SK-N-SH (cell line): Measurements from ENCODE around the gene NR1I2. TPM values are rescaled to one million over a fixed set of nuclear protein-coding genes. Genes with fewer than 3 reads are reported as not detected.

ENCODE experiments used
- CTCF ChIA-PET: fragments of 300-600, 350-600 bp; formaldehyde crosslinking; extraction: SDS; loops from one replicate; lab custom pipeline; 2021; lab: Yijun Ruan, JAX
- POLR2A ChIA-PET: fragments of 350-600 bp; sonication (Branson Sonifier 250); formaldehyde crosslinking; extraction: SDS; loops from one replicate; lab custom pipeline; 2020; ENCODE audit warnings: antibody characterized with exemption, inconsistent platforms; lab: Yijun Ruan, JAX
- DNase-seq: peaks from one replicate; pipeline ENCODE4 v3.0.0; 2012
- H2AFZ ChIP-seq: fragments of 200-600 bp; sonication (generic); 2 replicates; pipeline ENCODE4 v1.8.1; 2016; ENCODE audit warnings: antibody characterized with exemption, mild to moderate bottlenecking, low read depth
- H3F3A ChIP-seq: fragments of 200-600 bp; sonication (generic); replicated peaks from 2 replicates; pipeline ENCODE3; 2016; ENCODE audit warnings: antibody characterized with exemption, mild to moderate bottlenecking; ENCODE audit not compliant: insufficient read depth
- H3K27ac ChIP-seq, 2 experiments: fragments of 200-500 bp in 1 of 2; fragments of 200-600 bp in 1 of 2; sonication (Bioruptor generic) in 1 of 2; sonication (generic), shearing (Covaris generic) in 1 of 2; 2 replicates each; pipeline versions ENCODE4 v1.5.1 to v1.6.1; 2014 to 2016; ENCODE audit warnings: low read depth in 2 of 2, inconsistent platforms in 1 of 2, low read length in 1 of 2, mild to moderate bottlenecking in 1 of 2, mixed read lengths in 1 of 2
- H3K27me3 ChIP-seq: fragments of 200-600 bp; sonication (generic), shearing (Covaris generic); 2 replicates; pipeline ENCODE4 v1.6.1; 2016; ENCODE audit warnings: mixed run types; ENCODE audit not compliant: insufficient read depth
- H3K36me3 ChIP-seq, 2 experiments: fragments of 200-500 bp in 1 of 2; fragments of 200-600 bp in 1 of 2; sonication (Bioruptor generic) in 1 of 2; sonication (generic) in 1 of 2; replicated peaks in 1 of 2; 2 replicates each; pipeline versions ENCODE3 to v1.5.1; 2014 to 2016; ENCODE audit warnings: low read length in 1 of 2, mild to moderate bottlenecking in 1 of 2; ENCODE audit not compliant: insufficient read depth in 2 of 2, control insufficient read depth in 1 of 2
- H3K4me1 ChIP-seq, 2 experiments: fragments of 200-500 bp in 1 of 2; fragments of 200-600 bp in 1 of 2; sonication (Bioruptor generic) in 1 of 2; sonication (generic), shearing (Covaris generic) in 1 of 2; 2 replicates each; pipeline versions ENCODE4 v1.5.1 to v1.6.1; 2014 to 2016; ENCODE audit warnings: low read depth in 1 of 2, low read length in 1 of 2, mixed run types in 1 of 2; ENCODE audit not compliant: insufficient read depth in 2 of 2, control insufficient read depth in 1 of 2
- H3K4me2 ChIP-seq: fragments of 200-600 bp; sonication (generic), shearing (Covaris generic); 2 replicates; pipeline ENCODE4 v1.6.1; 2017; ENCODE audit warnings: mixed run types
- H3K4me3 ChIP-seq, 2 experiments: fragments of 200-500 bp in 1 of 2; fragments of 200-600 bp in 1 of 2; sonication (Bioruptor generic) in 1 of 2; sonication (generic), shearing (Covaris generic) in 1 of 2; 2 replicates each; pipeline versions ENCODE4 v1.5.1 to v1.8.1; 2014 to 2016; ENCODE audit warnings: low read depth in 2 of 2, inconsistent platforms in 1 of 2, low read length in 1 of 2, mild to moderate bottlenecking in 1 of 2, mixed read lengths in 1 of 2, moderate library complexity in 1 of 2
- H3K79me2 ChIP-seq: fragments of 200-600 bp; sonication (generic); 2 replicates; pipeline ENCODE4 v1.8.1; 2017; ENCODE audit warnings: mild to moderate bottlenecking; ENCODE audit not compliant: insufficient read depth
- H3K9ac ChIP-seq: fragments of 200-600 bp; sonication (generic); 2 replicates; pipeline ENCODE4 v1.6.1; 2017; ENCODE audit warnings: mixed run types
- H3K9me2 ChIP-seq: fragments of 200-600 bp; sonication (generic); 2 replicates; pipeline ENCODE4 v1.6.1; 2017; ENCODE audit warnings: mixed run types
- H3K9me3 ChIP-seq: fragments of 200-600 bp; sonication (generic); 2 replicates; pipeline ENCODE4 v1.6.1; 2017; ENCODE audit warnings: mixed run types, mild to moderate bottlenecking, moderate library complexity
- H4K20me1 ChIP-seq: fragments of 200-600 bp; sonication (generic); 2 replicates; pipeline ENCODE4 v1.6.1; 2017; ENCODE audit warnings: mild to moderate bottlenecking, mixed run types; ENCODE audit not compliant: insufficient read depth
- CHD2 ChIP-seq: fragments of 150-350 bp; IDR thresholded peaks from 2 replicates; pipeline ENCODE4 v1.6.1; 2018; ENCODE audit warnings: low read length; ENCODE audit not compliant: partially characterized antibody
- EP300 ChIP-seq, 2 experiments: IDR thresholded peaks; 2 replicates each; pipeline versions ENCODE4 v1.4.0 to v1.6.1; 2012; ENCODE audit warnings: borderline replicate concordance in 1 of 2, low read depth in 1 of 2, low read length in 1 of 2
- EZH2phosphoT487 ChIP-seq: fragments of 200-600 bp; sonication (generic); IDR thresholded peaks from 2 replicates; pipeline ENCODE4 v1.6.1; 2017; ENCODE audit warnings: low read depth, mixed run types, mild to moderate bottlenecking, antibody characterized with exemption, moderate library complexity, borderline replicate concordance
- FOXJ3 ChIP-seq: sonication (generic); formaldehyde crosslinking; IDR thresholded peaks from 2 replicates; pipeline ENCODE4 v1.5.1; 2020; ENCODE audit warnings: mild to moderate bottlenecking, missing genetic modification reagents
- FOXM1 ChIP-seq: IDR thresholded peaks from 2 replicates; pipeline ENCODE4 v1.4.0; 2012; ENCODE audit warnings: low read depth, mild to moderate bottlenecking
- IRF3 ChIP-seq: fragments of 150-350 bp; IDR thresholded peaks from 2 replicates; pipeline ENCODE4 v1.6.1; 2016; ENCODE audit warnings: mild to moderate bottlenecking, low read depth, low read length
- POLR2AphosphoS5 ChIP-seq: IDR thresholded peaks from 2 replicates; pipeline ENCODE4 v1.6.1; 2012; ENCODE audit warnings: low read depth, low read length
- RXRA ChIP-seq: IDR thresholded peaks from 2 replicates; pipeline ENCODE4 v1.4.0; 2012; ENCODE audit warnings: low read depth, mild to moderate bottlenecking, borderline replicate concordance
- TAF1 ChIP-seq: IDR thresholded peaks from 2 replicates; pipeline ENCODE4 v1.6.1; 2012; ENCODE audit warnings: low read depth, mild to moderate bottlenecking, low read length, moderate library complexity, borderline replicate concordance
- TEAD4 ChIP-seq: IDR thresholded peaks from 2 replicates; pipeline ENCODE4 v1.4.0; 2012; ENCODE audit warnings: mild to moderate bottlenecking, borderline replicate concordance; ENCODE audit not compliant: insufficient read depth
- WGBS: methylation state at CpG from one replicate; pipeline ENCODE4 v1.1.6; 2017; ENCODE audit warnings: low lambda C conversion rate; 5-methylcytosine and 5-hydroxymethylcytosine counted together
- polyA plus RNA-seq, 3 experiments: library from polyadenylated mRNA; depleted of rRNA; stranded (reverse); fragments of >200 nt; gene quantifications; 2 replicates each; pipeline ENCODE4 v1.2.3, GENCODE V29; 2012
- TF ChIP-seq, protein P1 (sequence below): IDR thresholded peaks from 2 replicates; pipeline ENCODE4 v1.6.1; 2012; ENCODE audit warnings: mild to moderate bottlenecking, low read depth, low read length, moderate library complexity
- TF ChIP-seq, protein P2 (sequence below): fragments of 200-600 bp; sonication (generic); IDR thresholded peaks from 2 replicates; pipeline ENCODE4 v1.6.1; 2017; ENCODE audit warnings: antibody characterized with exemption, mild to moderate bottlenecking, moderate library complexity

Gene NR1I2
- polyA plus RNA-seq, 1 of the 3 experiments (the other 2 are of a cell fraction), result 0.03 TPM

GRCh38 chr3:119796368-119796767, 14.5 kb downstream of the NR1I2 start:
- Histone ChIP-seq H3K4me2 (no peak overlapping the region), H3K9ac (no peak overlapping the region), H3K4me3 (no peak overlapping the region), H3K79me2 (no peaks in the 10 kb centered on the region), H3K9me3 (no peaks in the 10 kb centered on the region), H3F3A (no peaks in the 10 kb centered on the region), H3K9me2 (no peaks in the 10 kb centered on the region), H3K27me3 (no peaks in the 10 kb centered on the region; the same call in 1 of the 2 replicates), H4K20me1 (no peaks in the 10 kb centered on the region), H3K36me3 (no peaks in the 10 kb centered on the region), H3K4me1 (no peaks in the 10 kb centered on the region), H2AFZ (no peak overlapping the region), H3K27ac (no peak overlapping the region)
- 100% methylated on average over 2 of the region's 2 CpGs for WGBS
- no peak for TF ChIP-seq TEAD4
- TF ChIP-seq TAF1, result no peak
- no peak for TF ChIP-seq FOXJ3 (CRISPR knock-in tag)
- TF ChIP-seq IRF3, result no peak
- no peak for TF ChIP-seq POLR2AphosphoS5
- ChIA-PET POLR2A (no interaction called here), CTCF (no interaction called here)
- DNase-seq, result no peak

GRCh38 chr3:119796785-119797184, 14.9 kb downstream of the NR1I2 start:
- 78% methylated on average over 2 of the region's 2 CpGs for WGBS
- POLR2A ChIA-PET, result no interaction called here

More at GRCh38 chr3:119796785-119797184, 14.9 kb downstream of the NR1I2 start:
- Histone ChIP-seq H2AFZ (no peak overlapping the region), H3K9me3 (no peaks in the 10 kb centered on the region), H3K4me3 (no peak overlapping the region), H3K9ac (no peak overlapping the region), H3F3A (no peaks in the 10 kb centered on the region), H3K9me2 (no peaks in the 10 kb centered on the region), H3K36me3 (no peaks in the 10 kb centered on the region), H3K27ac (no peak overlapping the region), H3K4me1 (no peaks in the 10 kb centered on the region), H3K79me2 (no peaks in the 10 kb centered on the region), H3K4me2 (no peak overlapping the region), H4K20me1 (no peaks in the 10 kb centered on the region), H3K27me3 (no peaks in the 10 kb centered on the region; the same call in 1 of the 2 replicates)
- TF ChIP-seq, protein P1, sequence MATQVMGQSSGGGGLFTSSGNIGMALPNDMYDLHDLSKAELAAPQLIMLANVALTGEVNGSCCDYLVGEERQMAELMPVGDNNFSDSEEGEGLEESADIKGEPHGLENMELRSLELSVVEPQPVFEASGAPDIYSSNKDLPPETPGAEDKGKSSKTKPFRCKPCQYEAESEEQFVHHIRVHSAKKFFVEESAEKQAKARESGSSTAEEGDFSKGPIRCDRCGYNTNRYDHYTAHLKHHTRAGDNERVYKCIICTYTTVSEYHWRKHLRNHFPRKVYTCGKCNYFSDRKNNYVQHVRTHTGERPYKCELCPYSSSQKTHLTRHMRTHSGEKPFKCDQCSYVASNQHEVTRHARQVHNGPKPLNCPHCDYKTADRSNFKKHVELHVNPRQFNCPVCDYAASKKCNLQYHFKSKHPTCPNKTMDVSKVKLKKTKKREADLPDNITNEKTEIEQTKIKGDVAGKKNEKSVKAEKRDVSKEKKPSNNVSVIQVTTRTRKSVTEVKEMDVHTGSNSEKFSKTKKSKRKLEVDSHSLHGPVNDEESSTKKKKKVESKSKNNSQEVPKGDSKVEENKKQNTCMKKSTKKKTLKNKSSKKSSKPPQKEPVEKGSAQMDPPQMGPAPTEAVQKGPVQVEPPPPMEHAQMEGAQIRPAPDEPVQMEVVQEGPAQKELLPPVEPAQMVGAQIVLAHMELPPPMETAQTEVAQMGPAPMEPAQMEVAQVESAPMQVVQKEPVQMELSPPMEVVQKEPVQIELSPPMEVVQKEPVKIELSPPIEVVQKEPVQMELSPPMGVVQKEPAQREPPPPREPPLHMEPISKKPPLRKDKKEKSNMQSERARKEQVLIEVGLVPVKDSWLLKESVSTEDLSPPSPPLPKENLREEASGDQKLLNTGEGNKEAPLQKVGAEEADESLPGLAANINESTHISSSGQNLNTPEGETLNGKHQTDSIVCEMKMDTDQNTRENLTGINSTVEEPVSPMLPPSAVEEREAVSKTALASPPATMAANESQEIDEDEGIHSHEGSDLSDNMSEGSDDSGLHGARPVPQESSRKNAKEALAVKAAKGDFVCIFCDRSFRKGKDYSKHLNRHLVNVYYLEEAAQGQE, result no peak
- TF ChIP-seq FOXM1 (no peak), RXRA (no peak), EZH2phosphoT487 (no peak), POLR2AphosphoS5 (no peak), EP300 (IDR thresholded peaks at IDR 0.05; ENCODE audit: borderline replicate concordance in 1 of 2, low read depth in 1 of 2, low read length in 1 of 2) (no peak), CHD2 (no peak)
- TF ChIP-seq, protein P2, sequence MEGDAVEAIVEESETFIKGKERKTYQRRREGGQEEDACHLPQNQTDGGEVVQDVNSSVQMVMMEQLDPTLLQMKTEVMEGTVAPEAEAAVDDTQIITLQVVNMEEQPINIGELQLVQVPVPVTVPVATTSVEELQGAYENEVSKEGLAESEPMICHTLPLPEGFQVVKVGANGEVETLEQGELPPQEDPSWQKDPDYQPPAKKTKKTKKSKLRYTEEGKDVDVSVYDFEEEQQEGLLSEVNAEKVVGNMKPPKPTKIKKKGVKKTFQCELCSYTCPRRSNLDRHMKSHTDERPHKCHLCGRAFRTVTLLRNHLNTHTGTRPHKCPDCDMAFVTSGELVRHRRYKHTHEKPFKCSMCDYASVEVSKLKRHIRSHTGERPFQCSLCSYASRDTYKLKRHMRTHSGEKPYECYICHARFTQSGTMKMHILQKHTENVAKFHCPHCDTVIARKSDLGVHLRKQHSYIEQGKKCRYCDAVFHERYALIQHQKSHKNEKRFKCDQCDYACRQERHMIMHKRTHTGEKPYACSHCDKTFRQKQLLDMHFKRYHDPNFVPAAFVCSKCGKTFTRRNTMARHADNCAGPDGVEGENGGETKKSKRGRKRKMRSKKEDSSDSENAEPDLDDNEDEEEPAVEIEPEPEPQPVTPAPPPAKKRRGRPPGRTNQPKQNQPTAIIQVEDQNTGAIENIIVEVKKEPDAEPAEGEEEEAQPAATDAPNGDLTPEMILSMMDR, result no peak
- CTCF ChIA-PET, result no interaction called here
- no peak for DNase-seq
